Measurements from ENCODE around the gene TRPM5. TPM values are rescaled to one million over a fixed set of nuclear protein-coding genes. Genes with fewer than 3 reads are reported as not detected.

TRPM5 gene
- total and polyA plus RNA-seq, 2 of the 4 experiments (the other 2 are of a cell fraction), result not detected

DNA sequence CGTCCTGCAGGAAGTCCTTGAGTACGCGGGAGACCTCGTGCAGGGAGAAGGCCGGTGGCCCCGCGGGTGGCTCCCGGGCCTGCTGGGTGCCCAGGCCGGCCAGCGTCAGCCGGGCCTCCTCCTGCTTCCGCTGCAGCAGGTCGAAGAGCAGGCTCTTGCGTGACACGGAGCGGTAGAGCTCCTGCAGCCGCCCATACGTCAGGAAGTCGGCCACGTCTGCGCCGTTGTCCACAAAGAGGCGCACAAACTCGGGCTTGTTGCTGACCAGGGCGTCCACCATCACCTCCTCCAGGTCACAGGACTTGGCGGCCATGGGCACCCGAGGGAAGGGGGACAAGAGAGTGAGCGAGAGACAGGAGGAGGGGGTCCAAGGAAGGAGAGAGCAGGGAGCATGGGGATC, 29.1 kb downstream of the TRPM5 start:
- Histone ChIP-seq H4K8ac (ENCODE audit: low read depth in 2 of 2, low read length in 2 of 2) (no peak overlapping the region), H3K9ac (ENCODE audit: low read depth, low read length) (no peak overlapping the region), H3K23ac (ENCODE audit: low read depth, low read length) (no peak overlapping the region), H3K4me3 (ENCODE audit: insufficient read depth, low read depth, low read length) (no peak overlapping the region), H3K27ac (ENCODE audit: insufficient read depth, low read length) (no peak overlapping the region), H3K4me2 (ENCODE audit: low read depth, low read length) (no peak overlapping the region), H3K4ac (ENCODE audit: low read depth, low read length) (no peak overlapping the region), H2AK5ac (ENCODE audit: low read depth, low read length) (no peak overlapping the region), H2AFZ (replicated peaks; ENCODE audit: low read length, poor library complexity) (no peak overlapping the region), H4K20me1 (ENCODE audit: insufficient read depth, low read length) (no peaks in the 10 kb centered on the region), H3K9me1 (ENCODE audit: insufficient read depth, low read length) (no peaks in the 10 kb centered on the region), H4K5ac (ENCODE audit: low read depth, low read length) (no peak overlapping the region), H3K27me3 (ENCODE audit: control insufficient read depth, insufficient read depth, low read length) (peaks cover 5% of the 10 kb centered on the region; the same call in 1 of the 2 replicates), H3K56ac (ENCODE audit: extremely low read depth, insufficient read depth, low read length) (no peak overlapping the region), H4K91ac (ENCODE audit: insufficient read depth, low read depth, low read length) (no peak overlapping the region), H3K36me3 (ENCODE audit: control insufficient read depth, insufficient read depth, low read length) (no peaks in the 10 kb centered on the region), H3K9me3 (ENCODE audit: control insufficient read depth, insufficient read depth, low read length) (no peaks in the 10 kb centered on the region), H2BK15ac (ENCODE audit: low read depth, low read length) (no peak overlapping the region), H3K14ac (replicated peaks; ENCODE audit: low read depth, low read length) (no peak overlapping the region), H2AK9ac (replicated peaks; ENCODE audit: low read depth, low read length, poor library complexity) (no peak overlapping the region), H3K4me1 (ENCODE audit: control insufficient read depth, insufficient read depth, low read length) (no peaks in the 10 kb centered on the region), H2BK20ac (ENCODE audit: low read depth, low read length) (no peak overlapping the region), H2BK120ac (ENCODE audit: low read depth, low read length) (no peak overlapping the region), H3K79me1 (ENCODE audit: low read depth in 1 of 2, low read length in 2 of 2) (no peaks in the 10 kb centered on the region), H2BK5ac (ENCODE audit: low read depth, low read length, poor library complexity, severe bottlenecking) (no peak overlapping the region), H3K18ac (ENCODE audit: low read depth, low read length) (no peak overlapping the region)
- TF ChIP-seq MAZ (IDR thresholded peaks at IDR 0.05; ENCODE audit: borderline replicate concordance, low read depth, low read length), result no peak
- no peak for TF ChIP-seq CHD1 (IDR thresholded peaks at IDR 0.05; ENCODE audit: low read depth, low read length)
- no peak for TF ChIP-seq RCOR1 (IDR thresholded peaks at IDR 0.05; ENCODE audit: insufficient replicate concordance, low read length)
- TF ChIP-seq CTCF (conservative IDR thresholded peaks at IDR 0.05; ENCODE audit: low read depth, low read length), result no peak
- TF ChIP-seq RFX5 (IDR thresholded peaks at IDR 0.05; ENCODE audit: low read depth, low read length), result no peak
- no peak for TF ChIP-seq BHLHE40 (IDR thresholded peaks at IDR 0.05; ENCODE audit: low read depth, low read length)
- TF ChIP-seq RAD21 (IDR thresholded peaks at IDR 0.05; ENCODE audit: low read length), result no peak
- no peak for TF ChIP-seq FOS (IDR thresholded peaks at IDR 0.05; ENCODE audit: low read depth, low read length)
- no peak for TF ChIP-seq CEBPB (IDR thresholded peaks at IDR 0.05; ENCODE audit: low read depth, low read length)
- no peak for TF ChIP-seq MXI1 (IDR thresholded peaks at IDR 0.05; ENCODE audit: borderline replicate concordance, low read depth, low read length)
- no peak for TF ChIP-seq NFE2L2 (IDR thresholded peaks at IDR 0.05; ENCODE audit: low read depth, low read length)
- TF ChIP-seq, protein P1, sequence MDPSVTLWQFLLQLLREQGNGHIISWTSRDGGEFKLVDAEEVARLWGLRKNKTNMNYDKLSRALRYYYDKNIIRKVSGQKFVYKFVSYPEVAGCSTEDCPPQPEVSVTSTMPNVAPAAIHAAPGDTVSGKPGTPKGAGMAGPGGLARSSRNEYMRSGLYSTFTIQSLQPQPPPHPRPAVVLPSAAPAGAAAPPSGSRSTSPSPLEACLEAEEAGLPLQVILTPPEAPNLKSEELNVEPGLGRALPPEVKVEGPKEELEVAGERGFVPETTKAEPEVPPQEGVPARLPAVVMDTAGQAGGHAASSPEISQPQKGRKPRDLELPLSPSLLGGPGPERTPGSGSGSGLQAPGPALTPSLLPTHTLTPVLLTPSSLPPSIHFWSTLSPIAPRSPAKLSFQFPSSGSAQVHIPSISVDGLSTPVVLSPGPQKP (IDR thresholded peaks at IDR 0.05; ENCODE audit: borderline replicate concordance, low read depth, low read length), result no peak
- no peak for TF ChIP-seq MAFK (IDR thresholded peaks at IDR 0.05; ENCODE audit: low read depth, low read length)
- TF ChIP-seq POLR2A (IDR thresholded peaks at IDR 0.05; ENCODE audit: low read depth, low read length), result no peak
- no peak for TF ChIP-seq SMC3 (IDR thresholded peaks at IDR 0.05; ENCODE audit: low read depth, low read length)
- DNase-seq, result no peak
- CTCF ChIA-PET, result no interaction called here
- ATAC-seq (ENCODE audit: low read depth), result no peak
- BruUV-seq (replicated peaks), result no TSS peak
- intact Hi-C loops (cut with micrococcal nuclease), result no loop called here
- POLR2A ChIA-PET (ENCODE audit: unreplicated experiment), result no interaction called here
- in situ Hi-C loops (cut with MboI; ENCODE audit: low sequenced_read_pairs), result loop anchor here (5.0 kb wide), 2 partner anchors 103 to 213 kb away; no protein-coding TSS in a partner anchor
- 90% methylated on average over 2 of the region's 28 CpGs; no CpG with 5 or more reads in 1 of the 2 experiments for WGBS, 2 experiments (ENCODE audit: extremely low coverage in 2 of 2, insufficient read length in 1 of 2)
- dilution Hi-C loops (cut with HindIII; ENCODE audit: low sequenced_read_pairs, unreplicated experiment), result no loop called here
